Activated CD4-positive, CD25-positive, alpha-beta regulatory T cell treated with anti-CD3 and anti-CD28 coated beads, Interleukin-2, amount 50 U/mL, for 72 hours (primary cell): ENCODE measurements around the gene NHERF2.
"Not testable (repeated sequence)": the region's sequence is repeated elsewhere in the genome, so short reads cannot be mapped to it uniquely, and the experiment has no call there.

ENCODE experiments used
- DNase-seq: peaks from one replicate; pipeline ENCODE4 v3.0.0; 2021

NHERF2 gene

DNA sequence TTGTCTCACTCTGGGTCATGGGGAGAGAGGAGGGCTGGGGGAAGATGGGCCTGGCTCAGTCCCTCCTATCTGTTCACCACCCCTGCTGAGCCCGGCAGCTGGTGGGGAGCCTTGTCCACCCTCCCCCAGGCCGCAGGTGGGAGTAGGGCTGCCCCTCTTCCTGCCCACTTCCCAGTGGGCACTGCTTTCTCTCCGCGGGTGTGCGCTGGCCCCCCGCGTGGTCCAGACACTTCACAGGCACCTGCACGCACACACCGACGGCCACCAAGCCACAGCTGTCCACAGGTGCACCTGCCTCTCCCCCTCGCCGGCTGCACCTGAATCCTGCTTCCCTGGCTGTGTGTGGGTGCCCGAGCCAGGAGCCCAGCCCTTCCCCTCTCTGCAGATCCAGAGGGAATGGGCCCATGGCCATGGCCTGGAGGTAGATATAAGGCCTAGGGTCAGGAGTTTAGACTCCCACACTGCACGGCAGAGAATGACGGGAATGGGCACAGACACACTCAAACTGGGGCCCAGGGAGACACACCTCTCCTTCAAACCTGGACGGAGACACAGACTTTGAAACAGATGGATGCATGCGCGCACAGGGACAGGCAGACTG lies 2.0 kb downstream of the NHERF2 start:
- no peak for DNase-seq

GRCh38 chr16:2029350-2029749 lies 2.6 kb downstream of the NHERF2 start:
- DNase-seq = no peak

GRCh38 chr16:2030036-2030435 lies 3.3 kb downstream of the NHERF2 start:
- no peak for DNase-seq

- DNase-seq = no peak
These were observed 4.4 kb downstream of the NHERF2 start for GRCh38 chr16:2031081-2031577.

DNA sequence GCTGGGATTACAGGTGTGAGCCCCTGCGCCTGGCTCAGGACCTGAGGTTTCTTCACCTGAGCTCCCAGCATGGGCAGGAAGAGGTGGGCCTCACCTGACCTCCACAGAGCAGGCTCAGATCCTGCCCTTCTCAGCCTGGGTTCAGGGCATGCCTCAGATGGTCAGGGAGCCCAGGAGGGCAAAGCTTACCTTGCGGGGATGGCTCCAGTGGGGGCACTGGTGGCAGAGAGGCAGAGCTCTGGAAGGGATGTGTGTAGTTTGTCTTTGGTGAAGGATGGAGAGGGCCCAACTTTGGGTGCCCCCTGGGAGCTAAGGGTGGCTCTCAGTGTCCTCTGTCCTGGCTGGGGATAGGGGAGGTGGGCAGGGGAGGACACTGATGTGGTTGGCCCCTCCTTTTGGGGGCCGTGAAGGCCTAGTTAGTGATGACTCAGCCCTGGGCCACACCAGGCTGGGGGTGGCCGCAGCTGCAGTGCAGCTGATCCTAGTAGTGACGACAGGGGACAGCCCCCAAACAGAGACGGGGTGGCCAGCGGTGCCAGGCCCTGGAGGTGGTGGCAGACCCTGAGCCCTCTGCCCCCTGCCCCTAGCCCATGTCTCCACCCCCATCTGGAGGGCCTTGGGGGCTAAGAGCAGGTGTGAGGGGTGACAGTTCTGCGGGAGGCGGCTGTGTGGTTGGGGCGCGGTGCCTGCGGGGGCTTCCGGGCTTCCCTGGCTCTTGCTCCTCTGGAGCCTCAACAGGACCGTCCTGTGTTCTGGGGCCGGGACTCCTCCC lies 5.8 kb downstream of the NHERF2 start:
- no peak for DNase-seq

DNA sequence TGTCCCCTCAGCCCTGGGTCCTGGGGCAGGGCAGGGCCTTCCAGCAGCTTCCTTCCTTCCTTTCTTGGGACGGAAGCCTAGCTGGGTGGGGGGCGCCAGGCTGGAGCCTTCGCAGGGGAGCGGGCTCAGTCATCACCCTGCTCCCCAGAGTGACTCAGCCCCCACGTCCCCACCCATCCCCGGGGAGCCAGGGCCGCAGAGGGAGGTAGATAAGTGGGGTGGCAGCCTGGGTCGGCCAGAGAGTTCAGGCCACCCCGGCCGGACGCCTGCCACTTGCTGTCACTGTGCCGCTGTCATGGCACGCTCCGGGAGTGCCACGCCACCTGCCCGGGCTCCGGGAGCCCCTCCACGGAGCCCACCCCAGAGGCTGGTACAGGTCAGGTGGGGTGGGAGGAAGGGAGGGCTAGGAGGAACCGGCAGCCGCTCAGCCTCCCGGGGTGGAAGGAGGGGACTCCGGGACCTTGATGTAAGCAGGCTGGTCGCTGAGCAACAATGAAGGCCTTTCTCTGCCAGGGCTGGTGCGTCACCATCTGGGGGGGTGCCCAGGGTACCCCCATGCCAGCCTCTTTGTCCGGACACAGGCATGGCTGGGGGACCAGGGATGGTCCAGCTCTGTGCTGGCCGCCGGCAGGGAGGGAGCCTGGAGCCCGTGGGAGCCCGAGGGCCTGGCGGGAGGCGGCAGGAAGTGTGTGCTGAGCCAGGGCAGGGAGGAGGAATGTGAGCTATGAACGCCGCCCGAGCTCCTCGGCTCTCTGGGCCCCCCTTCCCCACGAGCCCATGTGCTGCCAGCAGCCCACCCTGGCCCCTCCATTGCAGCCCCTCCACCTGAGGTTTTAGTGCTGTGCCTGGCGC lies 6.6 kb downstream of the NHERF2 start:
- no peak for DNase-seq

GRCh38 chr16:2033909-2034695 lies 7.4 kb downstream of the NHERF2 start:
- DNase-seq = not testable (repeated sequence)

DNA sequence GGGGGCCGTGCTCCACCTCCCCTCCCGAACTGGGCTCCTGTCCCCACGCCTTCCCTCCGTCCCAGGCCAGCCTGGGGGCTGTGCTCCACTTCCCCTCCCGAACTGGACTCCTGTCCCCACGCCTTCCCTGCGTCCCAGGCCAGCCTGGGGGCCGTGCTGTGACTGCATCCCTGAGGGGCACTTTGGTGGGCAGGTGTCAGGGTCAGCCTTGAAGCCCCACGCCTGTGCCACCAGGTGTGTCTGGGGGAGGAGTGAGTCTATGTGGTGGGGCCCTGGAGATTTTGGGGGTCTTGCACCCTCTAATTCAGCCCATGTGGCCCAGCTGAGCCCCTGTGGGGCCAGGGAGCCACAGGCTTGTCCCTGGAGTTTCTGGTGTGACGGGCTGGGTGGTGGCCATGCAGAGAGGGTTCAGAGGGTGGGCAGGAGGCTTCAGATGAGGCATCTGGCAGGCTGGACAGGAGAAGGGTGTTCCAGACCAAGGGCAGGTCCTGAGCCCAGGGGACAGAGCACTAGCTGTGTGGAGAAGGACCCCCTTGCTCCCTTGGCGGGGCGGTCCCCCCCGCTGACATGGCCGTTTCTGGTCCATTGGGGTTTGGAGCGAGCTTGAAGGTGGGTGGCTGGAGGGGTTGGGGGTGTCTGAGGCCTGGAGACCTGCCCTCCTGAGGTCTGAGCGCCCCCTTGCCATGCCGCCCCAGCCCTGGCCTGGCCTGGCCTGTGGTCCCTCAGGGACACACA lies 8.2 kb downstream of the NHERF2 start:
- DNase-seq = no peak

DNA sequence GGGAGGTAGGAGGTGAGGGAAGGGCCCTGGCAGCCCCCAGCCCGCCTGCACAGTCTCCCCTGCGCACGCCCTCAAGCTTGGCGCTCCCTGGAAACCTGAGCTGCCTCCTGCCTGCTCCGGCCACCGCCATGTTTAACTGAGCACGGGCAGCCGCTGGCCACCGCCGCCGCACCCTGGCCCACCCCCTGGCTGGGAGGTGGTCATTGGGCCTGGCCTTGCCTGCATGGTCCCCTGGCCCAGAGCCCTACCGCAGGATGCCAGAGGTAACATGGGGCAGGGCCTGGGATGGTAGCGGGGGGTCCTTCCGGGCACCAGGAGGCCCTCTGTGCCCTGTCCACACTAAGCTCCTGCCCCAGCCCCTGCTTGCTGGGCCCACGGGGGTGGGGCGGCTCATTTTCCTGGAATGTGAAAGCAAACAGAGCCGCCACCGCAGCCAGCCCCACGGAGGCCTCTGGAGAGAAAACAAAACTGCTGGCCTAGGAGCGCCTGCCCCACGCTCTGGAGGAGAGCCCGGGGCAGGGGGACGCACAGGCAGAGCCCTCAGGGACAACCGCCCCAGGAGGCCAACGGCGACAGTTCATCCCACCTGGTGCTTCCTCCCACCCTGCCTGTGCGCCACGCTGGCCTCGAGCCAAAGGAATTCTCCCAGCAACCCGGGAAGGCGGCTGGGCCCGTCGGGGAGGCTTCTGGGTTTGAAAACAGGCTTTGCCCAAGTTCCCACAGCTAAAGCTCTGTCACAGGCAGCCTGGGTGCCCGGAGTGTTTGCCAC lies 8.9 kb downstream of the NHERF2 start:
- DNase-seq = no peak

DNA sequence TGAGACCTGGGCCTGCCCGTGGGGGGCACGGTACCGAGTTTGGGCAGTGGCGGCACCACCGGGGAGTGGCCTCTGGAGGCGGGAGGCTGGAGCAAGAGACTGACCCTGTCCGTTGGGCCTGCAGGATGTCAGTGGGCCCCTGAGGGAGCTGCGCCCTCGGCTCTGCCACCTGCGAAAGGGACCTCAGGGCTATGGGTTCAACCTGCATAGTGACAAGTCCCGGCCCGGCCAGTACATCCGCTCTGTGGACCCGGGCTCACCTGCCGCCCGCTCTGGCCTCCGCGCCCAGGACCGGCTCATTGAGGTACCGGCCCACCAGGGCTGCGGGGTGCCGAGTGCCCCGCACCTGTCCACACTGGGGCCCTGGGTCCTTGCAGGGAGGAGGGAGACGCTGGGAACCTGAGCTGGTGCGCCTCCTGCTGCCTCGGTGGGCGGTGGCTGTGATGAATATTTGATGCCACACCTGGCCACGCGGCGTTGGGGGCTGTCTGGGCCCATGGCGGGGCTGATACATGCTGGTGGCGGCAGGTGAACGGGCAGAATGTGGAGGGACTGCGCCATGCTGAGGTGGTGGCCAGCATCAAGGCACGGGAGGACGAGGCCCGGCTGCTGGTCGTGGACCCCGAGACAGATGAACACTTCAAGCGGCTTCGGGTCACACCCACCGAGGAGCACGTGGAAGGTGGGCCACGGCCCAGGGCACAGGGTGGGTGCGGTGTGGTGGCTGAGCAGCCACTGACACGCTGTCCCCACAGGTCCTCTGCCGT lies 9.7 kb downstream of the NHERF2 start:
- no peak for DNase-seq

DNA sequence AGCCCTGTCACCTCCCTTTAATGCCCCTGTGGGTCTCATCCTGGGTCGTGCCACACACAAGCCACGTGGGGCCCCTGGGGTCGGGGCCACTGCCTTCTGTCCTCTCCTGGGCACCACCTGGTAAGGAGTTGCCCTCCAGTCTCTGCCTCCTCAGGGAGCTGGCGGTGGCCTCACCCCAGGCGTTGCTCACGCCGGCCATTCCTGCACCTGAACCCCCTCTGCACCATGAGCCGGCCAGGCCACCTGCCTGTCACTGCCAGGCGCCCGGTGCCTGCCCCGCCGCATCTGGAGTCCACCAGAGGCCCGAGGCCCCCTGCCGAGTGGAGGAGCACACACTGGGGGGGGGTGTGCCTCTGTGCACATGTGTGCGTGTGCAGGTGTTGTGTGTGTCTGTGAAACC lies 10.4 kb downstream of the NHERF2 start:
- DNase-seq = no peak

GRCh38 chr16:2037647-2038381 lies 11.1 kb downstream of the NHERF2 start:
- DNase-seq = no peak

GRCh38 chr16:2038382-2039231 lies 11.9 kb downstream of the NHERF2 start:
- no peak for DNase-seq

DNA sequence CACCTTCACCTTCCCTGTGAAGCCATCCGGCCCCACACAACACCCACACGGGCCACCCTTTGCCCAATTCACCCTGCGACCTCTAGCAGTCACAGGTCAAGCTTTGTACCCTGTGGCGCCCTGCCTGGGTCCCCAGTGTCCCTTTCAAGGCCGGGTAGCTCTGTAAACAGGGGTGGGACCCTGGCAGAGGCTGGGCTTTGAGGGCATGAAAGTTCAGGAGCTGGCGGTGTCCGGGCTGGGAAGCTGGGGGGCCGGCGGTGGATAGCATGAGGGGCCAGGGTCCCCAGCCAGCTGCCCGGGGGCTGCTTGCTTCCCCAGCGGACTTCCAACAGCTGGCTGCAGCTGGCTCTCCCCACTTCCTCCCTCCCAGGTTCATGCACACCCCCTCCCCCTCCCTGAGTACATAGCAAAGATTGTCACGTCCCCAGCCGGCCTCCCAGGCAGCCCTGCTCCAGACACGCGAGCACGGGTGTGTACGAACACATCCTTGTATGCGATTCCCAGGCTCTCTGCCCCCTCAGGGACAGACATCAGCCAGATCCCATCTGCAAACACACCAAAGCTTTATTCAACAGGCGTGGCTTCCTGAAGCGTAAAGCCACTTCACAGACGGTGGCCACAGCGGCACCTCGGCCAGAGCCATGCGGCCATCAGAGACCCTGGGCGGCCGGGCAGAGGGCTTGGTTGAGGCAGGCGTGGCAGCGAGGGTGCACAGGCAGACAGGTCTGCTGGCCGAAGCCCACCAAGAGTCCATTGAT lies 12.8 kb downstream of the NHERF2 start:
- no peak for DNase-seq

- DNase-seq = no peak
These were observed 13.5 kb downstream of the NHERF2 start for GRCh38 chr16:2040041-2040786.

DNA sequence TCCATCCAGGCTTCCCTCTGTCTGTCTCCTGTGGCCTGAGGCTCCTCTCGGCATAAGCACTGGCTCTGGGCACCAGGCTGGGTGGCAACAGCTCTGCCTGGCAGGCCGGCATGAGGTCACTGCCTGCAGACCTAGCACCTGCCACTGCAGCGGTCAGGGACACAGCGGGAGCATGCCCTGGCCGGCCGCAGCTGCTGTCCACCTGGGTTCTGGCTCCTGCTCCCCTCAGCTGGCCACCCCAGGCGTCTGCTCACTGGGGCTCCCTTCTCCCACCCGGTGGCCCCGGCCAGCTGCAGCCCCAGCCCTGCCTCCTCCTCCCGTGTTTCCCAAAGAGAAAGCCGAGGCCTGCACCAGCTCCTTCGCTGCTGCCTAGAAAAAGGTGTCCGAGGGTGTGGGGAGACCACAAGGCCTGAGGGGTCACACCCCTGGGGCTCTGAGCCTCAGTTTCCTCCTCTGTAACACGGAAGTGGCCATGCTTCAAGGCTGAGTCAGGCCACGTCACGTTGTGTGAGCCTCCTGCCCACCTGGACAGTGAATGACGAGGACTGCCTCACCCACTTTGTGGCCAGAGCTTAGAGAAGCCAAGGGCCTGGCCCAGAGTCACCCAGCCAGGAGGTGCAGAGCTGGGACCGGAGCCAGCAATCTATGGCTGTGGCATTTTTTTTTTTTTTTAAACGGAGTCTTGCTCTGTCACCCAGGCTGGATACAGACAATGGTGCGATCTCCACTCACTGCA lies 14.3 kb downstream of the NHERF2 start:
- no peak for DNase-seq
